K562 (cell line): ENCODE measurements around the gene NXN. TPM values are rescaled to one million over a fixed set of nuclear protein-coding genes. Genes with fewer than 3 reads are reported as not detected.

Experiments used
- BRCA1 ChIP-seq, 2 experiments: fragments of 450-650 bp in 1 of 2; sonication (generic) in 1 of 2; formaldehyde crosslinking in 1 of 2; IDR thresholded peaks; 2 replicates each; pipeline versions ENCODE4 v1.5.0 to v1.6.1; 2017 to 2020; ENCODE audit warnings: mild to moderate bottlenecking in 1 of 2, missing genetic modification reagents in 1 of 2
- ELF4 ChIP-seq: fragments of 450-650 bp; formaldehyde crosslinking; IDR thresholded peaks from 2 replicates; pipeline ENCODE4 v1.4.0; 2022; ENCODE audit warnings: missing genetic modification characterization
- ETS2 ChIP-seq: IDR thresholded peaks from 2 replicates; pipeline ENCODE4 v1.6.1; 2016; ENCODE audit warnings: borderline replicate concordance, missing genetic modification characterization, mild to moderate bottlenecking, moderate library complexity, missing compliant biosample characterization; ENCODE audit not compliant: poor library complexity, severe bottlenecking
- ETV5 ChIP-seq: sonication (generic); formaldehyde crosslinking; IDR thresholded peaks from 2 replicates; pipeline ENCODE4 v1.4.0; 2020; ENCODE audit warnings: low read depth, mild to moderate bottlenecking, missing genetic modification reagents
- HCFC1 ChIP-seq: IDR thresholded peaks from 2 replicates; pipeline ENCODE4 v1.6.1; 2012; ENCODE audit warnings: low read depth, low read length, improper control_type of control experiment
- HLTF ChIP-seq: fragments of 450-650 bp; IDR thresholded peaks from 2 replicates; pipeline ENCODE4 v1.6.1; 2016
- NFRKB ChIP-seq: fragments of 450-650 bp; IDR thresholded peaks from 2 replicates; pipeline ENCODE4 v1.6.1; 2016; ENCODE audit warnings: low read depth
- PRPF4 ChIP-seq: fragments of 200-400 bp; formaldehyde crosslinking; IDR thresholded peaks from one replicate; pipeline ENCODE4 v1.6.1; 2017; ENCODE audit warnings: low read length, low read depth, mild to moderate bottlenecking; ENCODE audit not compliant: insufficient read depth, poor library complexity, severe bottlenecking
- SFPQ ChIP-seq: fragments of 200-400 bp; formaldehyde crosslinking; IDR thresholded peaks from 2 replicates; pipeline ENCODE4 v1.6.1; 2017; ENCODE audit warnings: mild to moderate bottlenecking, low read depth, low read length, moderate library complexity
- SMARCE1 ChIP-seq: fragments of 450-650 bp; IDR thresholded peaks from 2 replicates; pipeline ENCODE4 v1.7.1; 2016; ENCODE audit warnings: mild to moderate bottlenecking
- ZBTB5 ChIP-seq: fragments of 450-650 bp; IDR thresholded peaks from 2 replicates; pipeline ENCODE4 v1.6.1; 2017; ENCODE audit warnings: antibody characterized with exemption
- polyA plus RNA-seq, 8 experiments: library from polyadenylated mRNA; depleted of rRNA in 4 of 8; stranded (reverse) in 5 of 8; unstranded in 3 of 8; fragments of >200 nt; fragmentation: Nextera tagmentation in 2 of 8; fragmentation: Illumina TruSeq in 1 of 8; extraction: Ambion mirVana in 2 of 8; extraction: Trizol in 1 of 8; gene quantifications; 2 replicates each; pipeline versions ENCODE4 v1.2.1 to v1.2.3, GENCODE V29; 2011 to 2014; ENCODE audit warnings: inconsistent platforms in 1 of 8, missing spikeins in 1 of 8
- total RNA-seq, 7 experiments: library from RNA; depleted of rRNA in 6 of 7; stranded (reverse); fragments of >200 nt in 6 of 7; fragmentation: Illumina TruSeq in 2 of 7; extraction: Trizol in 2 of 7; gene quantifications; 2 replicates each; pipeline versions ENCODE4 v1.2.1 to v1.2.3, GENCODE V29; 2011 to 2021; ENCODE audit warnings: low replicate concordance in 1 of 7
- TF ChIP-seq, protein P1 (sequence below): fragments of 450-650 bp; formaldehyde crosslinking; IDR thresholded peaks from 2 replicates; pipeline ENCODE4 v1.4.0; 2022; ENCODE audit warnings: missing genetic modification characterization

NXN gene
- total and polyA plus RNA-seq, 9 of the 15 experiments (the other 6 are each of a cell fraction or from before 2014, with no cell fraction given), result 0.08 to 0.39 (median 0.29) TPM; not detected in 5

DNA sequence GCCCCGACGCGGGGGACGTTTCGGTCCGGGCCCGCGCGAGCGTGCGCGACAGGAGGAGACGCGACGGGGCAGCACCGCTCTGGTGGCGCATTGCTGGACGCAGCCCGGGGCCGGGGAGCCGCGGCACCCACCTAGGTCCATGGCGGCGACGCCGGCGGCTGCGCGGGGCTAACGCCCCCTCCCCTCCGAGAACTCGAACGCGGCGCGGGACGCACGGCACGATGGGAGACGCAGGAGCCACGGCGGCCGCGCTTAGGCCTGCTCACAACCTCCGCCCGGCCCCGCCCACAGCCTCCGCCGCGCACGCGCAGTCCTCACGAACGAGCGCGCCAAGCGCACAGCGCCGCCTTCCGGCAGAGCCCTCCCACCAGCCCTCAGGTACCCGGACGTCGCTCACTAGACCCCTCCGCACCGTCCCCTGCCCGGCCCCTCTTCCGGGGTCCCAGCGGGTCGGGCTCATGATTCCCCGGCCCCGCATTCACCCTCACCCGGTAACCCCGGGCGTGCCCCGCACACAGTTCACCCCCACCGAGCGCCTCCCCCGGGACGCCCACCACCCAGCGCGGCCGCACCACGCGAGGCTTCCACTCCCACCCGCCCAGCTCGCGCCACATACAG is 227.5 kb downstream of the NXN start, which contains the start of gene GEMIN4 (continued):
- 0 out of 2 replicates have a peak, but pooled peaks have one; percentile 53 for TF ChIP-seq ELF4
- TF ChIP-seq ETS2 (tag), result no peak
- TF ChIP-seq, protein P1, sequence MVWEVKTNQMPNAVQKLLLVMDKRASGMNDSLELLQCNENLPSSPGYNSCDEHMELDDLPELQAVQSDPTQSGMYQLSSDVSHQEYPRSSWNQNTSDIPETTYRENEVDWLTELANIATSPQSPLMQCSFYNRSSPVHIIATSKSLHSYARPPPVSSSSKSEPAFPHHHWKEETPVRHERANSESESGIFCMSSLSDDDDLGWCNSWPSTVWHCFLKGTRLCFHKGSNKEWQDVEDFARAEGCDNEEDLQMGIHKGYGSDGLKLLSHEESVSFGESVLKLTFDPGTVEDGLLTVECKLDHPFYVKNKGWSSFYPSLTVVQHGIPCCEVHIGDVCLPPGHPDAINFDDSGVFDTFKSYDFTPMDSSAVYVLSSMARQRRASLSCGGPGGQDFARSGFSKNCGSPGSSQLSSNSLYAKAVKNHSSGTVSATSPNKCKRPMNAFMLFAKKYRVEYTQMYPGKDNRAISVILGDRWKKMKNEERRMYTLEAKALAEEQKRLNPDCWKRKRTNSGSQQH (CRISPR knock-in tag), result no peak
- TF ChIP-seq NFRKB, result 0 out of 2 replicates have a peak, but pooled peaks have one; percentile 27
- TF ChIP-seq ZBTB5, result no peak
- TF ChIP-seq SFPQ, result no peak
- TF ChIP-seq SMARCE1, result no peak
- no peak for TF ChIP-seq HLTF
- TF ChIP-seq ETV5 (CRISPR knock-in tag), result 0 out of 2 replicates have a peak, but pooled peaks have one; percentile 35
- TF ChIP-seq BRCA1 (IDR thresholded peaks at IDR 0.05), result no peak
- no peak for TF ChIP-seq BRCA1 (CRISPR knock-in tag; IDR thresholded peaks at IDR 0.05)
- TF ChIP-seq HCFC1, result peak; percentile 40
- TF ChIP-seq PRPF4, result no peak
- TF ChIP-seq, all 486 proteins: peak for 88
